Mucosa of descending colon (tissue), 3 donors: ENCODE measurements around the gene GATAD2B. TPM values are rescaled to one million over a fixed set of nuclear protein-coding genes. Genes with fewer than 3 reads are reported as not detected.

Experiments used
- ATAC-seq: fragments of 200-7000 bp; cut with Tn5 transposase; one replicate; pipeline ENCODE4 v1.9.1; 2020; ENCODE audit warnings: mild to moderate bottlenecking, moderate library complexity
- DNase-seq, 3 donors: peaks; one replicate each; pipeline ENCODE4 v3.0.0-alpha.2; 2020
- H3K36me3 ChIP-seq: fragments of 200-600 bp; one replicate; pipeline ENCODE4 v1.8.0; 2021; ENCODE audit warnings: low read depth, mild to moderate bottlenecking
- H3K4me1 ChIP-seq: fragments of 200-600 bp; one replicate; pipeline ENCODE4 v1.8.0; 2021; ENCODE audit warnings: low read depth, mild to moderate bottlenecking
- H3K4me3 ChIP-seq: fragments of 200-600 bp; one replicate; pipeline ENCODE4 v1.8.0; 2021; ENCODE audit warnings: mild to moderate bottlenecking
- H3K9me3 ChIP-seq: fragments of 200-600 bp; one replicate; pipeline ENCODE4 v1.8.0; 2021; ENCODE audit warnings: mild to moderate bottlenecking
- intact Hi-C, 2 donors: fragments of 100-400 bp; cut with DNase I in 1 of 2; cut with micrococcal nuclease in 1 of 2; formaldehyde crosslinking; loops; one replicate each; pipeline versions ENCODE4 v1.11.0 to v1.11.1; 2022; cut with DNase I, micrococcal nuclease
- long read RNA-seq, 2 donors: library from polyadenylated mRNA; unstranded; transcript quantifications; one replicate each; pipeline ENCODE4 v2.0.0, GENCODE V29; 2019 to 2021
- total RNA-seq, 3 donors: library from RNA; stranded (reverse); fragmentation: NEBNext Ultra II Directional in 2 of 3; extraction: Animal tissue kit (Norgen Biotek cat#: 25700) in 2 of 3; gene quantifications; one replicate each; pipeline versions ENCODE4 v1.2.1 to v1.2.4, GENCODE V29; 2021 to 2023
- TF ChIP-seq, protein P1 (sequence below): fragments of 200-600 bp; IDR thresholded peaks from one replicate; pipeline ENCODE4 v1.8.0; 2022; ENCODE audit warnings: antibody characterized with exemption, mild to moderate bottlenecking
- donor health status: DM: no; HTN: no; CAD: no; lungs with moderate emphysema.
- donor health status: DM: no; HTN: no; CAD: no.
- donor health status: DM: no; HTN: yes; CAD: no.

The GATAD2B gene
- 10 to 100 TPM; 34.4 to 64.8 (median 36.3) TPM for total RNA-seq
- long read RNA-seq, donor 1, partial matches to known transcripts = 1 of 6 reads
- long read RNA-seq, donor 1, other reads (novel, unspliced or antisense) = 5 of 6 reads
- long read RNA-seq, donor 2 = 0 reads

DNA sequence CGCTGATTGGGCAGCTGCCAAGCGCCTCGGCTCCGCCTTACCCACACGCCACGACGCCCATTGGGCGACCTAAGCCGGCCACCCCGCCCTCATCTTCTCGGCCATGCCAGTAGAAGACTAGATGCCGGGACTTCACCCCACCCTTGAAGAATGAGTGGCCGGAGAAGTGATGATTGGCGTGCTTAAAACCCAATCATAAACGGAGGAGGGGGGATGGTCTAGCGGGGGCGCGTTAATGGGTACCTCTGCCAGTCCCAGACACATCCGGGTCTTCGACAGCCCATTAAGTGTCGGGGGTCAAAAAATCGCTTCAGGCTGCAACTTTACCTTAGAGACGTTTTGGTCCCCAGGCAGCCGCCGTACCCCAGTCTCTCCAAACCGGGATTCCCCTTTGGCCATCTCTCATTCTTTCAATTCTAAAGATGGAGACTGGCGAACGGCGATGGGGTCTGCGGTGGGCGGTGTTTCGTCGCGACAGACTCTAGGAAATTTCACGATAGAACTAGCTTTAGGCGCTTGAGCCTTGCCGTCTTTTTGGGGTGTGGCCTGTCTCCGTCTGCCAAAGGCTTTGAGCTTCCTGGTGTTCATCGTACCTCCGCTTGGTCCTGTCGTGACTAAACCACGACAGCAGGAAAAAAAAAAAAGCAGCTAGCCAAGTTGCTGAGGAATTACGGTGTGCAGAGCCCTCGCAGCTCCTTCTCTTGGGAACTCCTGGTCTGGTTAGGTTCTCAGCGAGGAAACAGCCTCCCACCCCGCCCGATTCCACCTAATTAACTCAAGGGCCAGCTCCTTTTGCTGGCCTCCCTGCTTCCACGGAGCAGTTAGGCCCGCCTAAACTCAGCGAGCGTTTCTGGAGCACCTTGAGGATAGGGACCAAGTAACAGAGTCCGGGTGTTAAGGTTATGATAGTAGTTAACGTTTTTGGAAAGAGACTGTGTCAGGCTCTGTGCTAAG lies at the start of gene GATAD2B:
GATAD2B (minus strand) TSS at position 1 of the 954 bp plus-strand sequence. CDS start 94,625 bp downstream, outside the sequence.
- intact Hi-C loops = no loop called here
- peak; percentile 96 for ATAC-seq
- Histone ChIP-seq H3K4me1 (peaks cover 23% of the 10 kb centered on the region), H3K4me3 (peak within 1 kb of the TSS; percentile 61), H3K36me3 (no peaks in the 10 kb centered on the region), H3K9me3 (no peaks in the 10 kb centered on the region)
- DNase-seq = peak; percentile 98 to 100 (median 99)
- TF ChIP-seq, protein P1, sequence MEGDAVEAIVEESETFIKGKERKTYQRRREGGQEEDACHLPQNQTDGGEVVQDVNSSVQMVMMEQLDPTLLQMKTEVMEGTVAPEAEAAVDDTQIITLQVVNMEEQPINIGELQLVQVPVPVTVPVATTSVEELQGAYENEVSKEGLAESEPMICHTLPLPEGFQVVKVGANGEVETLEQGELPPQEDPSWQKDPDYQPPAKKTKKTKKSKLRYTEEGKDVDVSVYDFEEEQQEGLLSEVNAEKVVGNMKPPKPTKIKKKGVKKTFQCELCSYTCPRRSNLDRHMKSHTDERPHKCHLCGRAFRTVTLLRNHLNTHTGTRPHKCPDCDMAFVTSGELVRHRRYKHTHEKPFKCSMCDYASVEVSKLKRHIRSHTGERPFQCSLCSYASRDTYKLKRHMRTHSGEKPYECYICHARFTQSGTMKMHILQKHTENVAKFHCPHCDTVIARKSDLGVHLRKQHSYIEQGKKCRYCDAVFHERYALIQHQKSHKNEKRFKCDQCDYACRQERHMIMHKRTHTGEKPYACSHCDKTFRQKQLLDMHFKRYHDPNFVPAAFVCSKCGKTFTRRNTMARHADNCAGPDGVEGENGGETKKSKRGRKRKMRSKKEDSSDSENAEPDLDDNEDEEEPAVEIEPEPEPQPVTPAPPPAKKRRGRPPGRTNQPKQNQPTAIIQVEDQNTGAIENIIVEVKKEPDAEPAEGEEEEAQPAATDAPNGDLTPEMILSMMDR = no peak

DNA sequence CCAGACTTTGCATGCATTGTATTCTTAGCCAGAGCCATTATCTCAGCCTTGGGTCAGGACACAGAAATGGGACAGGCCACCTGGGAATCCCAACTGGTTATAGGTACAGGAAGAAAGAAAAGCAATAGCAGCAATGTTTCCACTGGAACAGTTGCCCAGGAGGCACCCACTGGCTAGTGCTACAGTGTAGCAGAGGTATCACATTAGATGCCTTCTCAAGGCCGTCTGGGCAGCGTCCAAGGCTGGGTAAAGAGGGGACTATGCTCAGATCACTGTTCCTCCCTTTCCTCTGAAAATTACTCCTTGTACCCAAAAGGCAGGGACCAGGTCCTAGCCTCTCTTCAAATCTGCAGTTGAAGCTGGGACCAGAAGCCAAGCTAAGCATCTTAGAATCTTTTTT lies 47.6 kb upstream of the GATAD2B start:
- Histone ChIP-seq H3K36me3 (no peaks in the 10 kb centered on the region), H3K9me3 (no peaks in the 10 kb centered on the region), H3K4me1 (peaks cover 15% of the 10 kb centered on the region), H3K4me3 (no peak overlapping the region)
- TF ChIP-seq, protein P1 = no peak
- ATAC-seq = no peak
- intact Hi-C loops = no loop called here
- peak in 1 of 3 donors; percentile 16 for DNase-seq

DNA sequence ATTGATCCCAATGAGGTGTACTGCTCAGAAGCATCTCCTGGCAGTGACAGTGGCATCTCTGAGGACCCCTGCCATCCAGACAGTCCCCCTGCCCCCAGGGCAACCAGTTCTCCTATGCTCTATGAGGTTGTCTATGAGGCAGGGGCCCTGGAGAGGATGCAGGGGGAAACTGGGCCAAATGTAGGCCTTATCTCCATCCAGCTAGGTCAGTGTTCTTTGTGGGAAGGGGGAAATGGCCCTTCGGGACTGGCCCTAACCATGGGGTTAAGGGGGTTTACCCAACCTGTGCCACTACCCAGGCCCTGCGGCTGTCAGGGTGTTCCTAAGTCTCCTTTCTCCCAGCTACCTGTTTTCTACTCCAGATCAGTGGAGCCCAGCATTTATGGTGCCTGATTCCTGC lies 46.2 kb upstream of the GATAD2B start:
- TF ChIP-seq, protein P1 = no peak
- DNase-seq (peak in 1 of 3 donors; percentile 27), ATAC-seq (no peak)
- no peak overlapping the region for H3K4me3 ChIP-seq
- H3K9me3 ChIP-seq = no peaks in the 10 kb centered on the region
- intact Hi-C loops = no loop called here
- H3K36me3 ChIP-seq = no peaks in the 10 kb centered on the region
- peaks cover 26% of the 10 kb centered on the region for H3K4me1 ChIP-seq

- H3K9me3 ChIP-seq = no peaks in the 10 kb centered on the region
- intact Hi-C loops = no loop called here
- no peaks in the 10 kb centered on the region for H3K36me3 ChIP-seq
- TF ChIP-seq, protein P1 = no peak
- peaks cover 27% of the 10 kb centered on the region for H3K4me1 ChIP-seq
- no peak for ATAC-seq
- no peak overlapping the region for H3K4me3 ChIP-seq
- peak in 1 of 3 donors; percentile 51 for DNase-seq
These were observed 45.6 kb upstream of the GATAD2B start for GRCh38 chr1:153968408-153968807.

- ATAC-seq = peak; percentile 33
- intact Hi-C loops = no loop called here
- H3K4me1 ChIP-seq = peaks cover 27% of the 10 kb centered on the region
- no peaks in the 10 kb centered on the region for H3K36me3 ChIP-seq
- H3K9me3 ChIP-seq = no peaks in the 10 kb centered on the region
- TF ChIP-seq, protein P1 = no peak
- peak overlapping the region; percentile 36 for H3K4me3 ChIP-seq
- peak; percentile 82 to 84 (median 83) for DNase-seq
These were observed 45.2 kb upstream of the GATAD2B start for GRCh38 chr1:153968000-153968363.
